Kasumi-1 (cell line): ENCODE measurements around the gene ELL.

Experiments
- DNase-seq, 2 experiments: peaks; one replicate each; lab custom pipeline; 2025; lab: John Stamatoyannopoulos, UW

ELL gene

DNA sequence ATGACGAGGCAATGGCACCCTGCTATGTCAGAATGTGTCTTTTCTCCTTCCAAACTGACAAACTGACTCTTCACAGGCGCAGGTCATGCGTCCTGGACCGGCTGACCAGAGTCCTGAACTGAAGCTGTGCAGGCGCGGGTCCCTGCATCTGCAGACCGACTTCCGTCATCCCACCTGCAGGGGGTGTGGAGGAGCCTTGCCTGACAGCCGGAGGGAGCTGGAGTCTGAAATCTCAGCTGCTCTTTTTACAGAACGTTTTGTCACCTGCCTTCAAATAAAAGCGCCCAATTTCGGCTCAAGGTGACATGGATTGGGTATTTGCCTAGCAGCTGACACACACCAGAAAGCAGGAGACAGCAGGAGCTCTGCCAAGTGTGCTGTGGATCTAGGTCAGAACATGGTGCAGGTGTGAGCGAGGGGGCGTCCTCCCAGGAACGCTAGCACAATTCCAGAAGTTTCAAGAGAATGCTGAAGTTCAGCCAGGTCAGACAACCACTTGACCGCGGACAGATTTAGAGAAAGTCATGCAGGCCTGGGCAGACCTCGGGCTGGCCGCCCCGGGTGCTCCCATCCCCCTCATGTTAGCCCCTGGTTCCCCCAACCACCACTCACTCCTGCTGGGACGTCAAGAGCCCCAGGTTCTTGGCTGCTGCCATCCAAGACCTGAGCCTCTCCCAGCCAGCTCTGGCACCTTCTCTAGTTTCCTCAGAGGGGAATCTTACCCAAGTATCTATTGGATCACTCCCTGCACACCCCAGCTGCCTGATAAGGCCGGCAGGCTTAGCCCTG is 32.8 kb downstream of the ELL start:
- peak in 1 of 2 experiments; percentile 19 for DNase-seq

GRCh38 chr19:18488403-18488723 is 33.5 kb downstream of the ELL start:
- no peak for DNase-seq

DNA sequence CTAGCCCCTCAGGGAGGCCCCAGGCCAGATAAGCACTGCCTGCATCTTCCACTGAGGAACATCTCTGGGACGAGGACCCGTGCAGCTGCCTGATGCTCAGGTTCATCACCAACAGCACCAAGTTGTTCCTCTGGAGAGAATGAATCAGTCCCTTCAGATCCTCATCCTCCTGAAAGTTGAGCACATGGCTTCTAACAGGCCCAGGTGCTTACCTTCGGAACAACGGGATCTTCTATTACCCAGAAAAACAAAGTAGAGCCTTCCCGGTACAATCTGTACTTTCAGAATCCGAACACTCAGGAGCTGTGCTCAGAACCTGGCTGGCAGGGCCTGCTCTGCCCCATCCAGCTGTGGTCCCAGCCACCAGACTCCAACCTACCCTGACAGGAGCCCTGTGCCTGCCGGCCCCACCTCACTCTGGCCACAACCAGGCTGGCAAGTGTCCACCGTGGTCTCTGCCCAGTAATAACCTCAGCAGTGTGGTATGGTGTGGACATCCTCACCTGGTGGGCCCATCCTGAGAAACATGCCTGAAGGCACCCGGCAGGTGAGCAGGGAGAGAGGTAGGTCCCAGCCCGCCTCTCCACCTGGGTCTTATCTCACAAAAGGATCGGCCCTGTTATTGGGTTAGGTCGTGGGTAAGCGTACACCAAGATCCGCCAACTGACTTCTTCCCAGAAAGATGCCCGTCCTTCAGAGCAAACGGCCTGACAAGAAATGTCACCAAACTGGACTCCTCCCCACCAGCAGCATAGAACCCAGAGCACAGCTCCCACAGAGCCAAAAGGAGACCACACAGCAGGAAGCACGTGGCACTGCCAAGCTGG is 34.1 kb downstream of the ELL start:
- DNase-seq = no peak

DNA sequence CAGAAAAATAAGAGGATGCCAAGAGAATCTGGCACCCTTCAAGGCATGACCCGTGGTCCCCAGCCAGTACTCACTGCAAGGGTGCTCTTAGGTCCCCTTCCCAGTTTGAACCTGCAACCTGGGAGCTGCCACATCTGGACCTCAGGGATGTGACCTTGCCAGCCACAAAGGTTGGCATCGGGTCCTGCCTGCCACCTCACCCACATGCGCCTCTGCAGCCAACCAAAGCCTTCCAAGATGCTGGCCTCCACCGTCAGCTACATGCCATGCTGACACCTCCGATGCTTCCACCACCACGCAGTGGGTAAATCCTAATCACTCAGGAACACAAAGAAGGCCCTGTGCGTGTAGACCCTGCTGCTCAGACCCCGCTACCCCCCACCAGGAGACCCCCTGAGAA is 35.1 kb downstream of the ELL start:
- DNase-seq = no peak

DNA sequence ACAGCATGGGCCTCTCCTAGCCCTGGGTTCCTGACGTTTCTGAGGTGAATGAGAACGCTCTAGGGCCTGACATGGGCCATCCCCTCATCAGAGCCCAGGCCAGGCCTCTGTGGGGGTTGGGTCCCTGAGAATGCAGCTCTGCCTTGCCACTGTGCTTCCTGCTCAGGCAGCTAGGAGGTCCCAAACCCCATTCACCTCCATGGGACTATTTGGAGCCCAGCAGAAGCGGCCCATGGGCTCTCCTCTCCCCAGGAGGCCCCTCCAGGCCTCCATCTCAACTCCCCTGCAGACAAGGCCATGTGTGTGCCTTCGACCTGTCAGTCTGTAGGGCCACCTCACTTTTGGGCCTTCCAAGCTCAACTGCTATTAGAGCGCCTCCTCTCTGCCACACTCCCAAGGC is 36.9 kb downstream of the ELL start:
- DNase-seq = no peak

DNA sequence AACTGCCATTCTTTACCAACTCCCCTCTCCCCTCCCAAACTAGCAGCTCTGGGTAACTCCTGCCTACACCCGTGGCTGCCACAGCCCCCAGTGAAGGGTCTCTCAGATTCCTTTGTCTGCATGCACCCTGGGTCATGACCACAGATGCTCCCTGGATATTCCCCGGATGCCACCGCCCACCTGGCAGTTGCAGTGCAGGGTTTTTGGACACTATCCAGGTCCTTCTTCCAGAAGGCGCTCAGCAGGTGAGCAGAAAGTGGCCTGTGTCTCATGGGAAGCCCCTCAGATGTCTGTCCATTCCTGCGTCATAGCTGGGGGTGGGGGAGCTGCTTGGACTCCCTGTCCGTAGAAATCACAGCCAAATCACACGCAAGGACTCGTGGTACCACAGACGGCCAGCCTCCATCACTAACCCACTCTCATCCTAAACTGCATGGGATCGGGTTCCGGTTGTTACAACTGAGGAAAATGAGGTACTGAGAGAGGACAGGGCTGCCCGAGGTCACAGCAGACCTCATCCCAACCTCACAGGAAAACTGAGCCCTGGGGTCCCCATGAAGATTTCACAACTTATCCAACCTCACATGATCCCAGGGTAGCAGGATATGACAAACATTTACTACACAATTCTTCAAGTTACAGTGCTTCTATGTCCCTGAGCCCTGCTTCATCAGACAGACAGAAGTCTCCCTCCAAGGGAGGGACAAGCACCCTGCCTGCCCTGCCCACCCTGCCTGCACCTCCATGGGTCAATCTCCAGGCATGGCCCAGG is 38.6 kb downstream of the ELL start:
- DNase-seq = no peak

GRCh38 chr19:18481505-18482222 is 40.2 kb downstream of the ELL start:
- DNase-seq = no peak

DNA sequence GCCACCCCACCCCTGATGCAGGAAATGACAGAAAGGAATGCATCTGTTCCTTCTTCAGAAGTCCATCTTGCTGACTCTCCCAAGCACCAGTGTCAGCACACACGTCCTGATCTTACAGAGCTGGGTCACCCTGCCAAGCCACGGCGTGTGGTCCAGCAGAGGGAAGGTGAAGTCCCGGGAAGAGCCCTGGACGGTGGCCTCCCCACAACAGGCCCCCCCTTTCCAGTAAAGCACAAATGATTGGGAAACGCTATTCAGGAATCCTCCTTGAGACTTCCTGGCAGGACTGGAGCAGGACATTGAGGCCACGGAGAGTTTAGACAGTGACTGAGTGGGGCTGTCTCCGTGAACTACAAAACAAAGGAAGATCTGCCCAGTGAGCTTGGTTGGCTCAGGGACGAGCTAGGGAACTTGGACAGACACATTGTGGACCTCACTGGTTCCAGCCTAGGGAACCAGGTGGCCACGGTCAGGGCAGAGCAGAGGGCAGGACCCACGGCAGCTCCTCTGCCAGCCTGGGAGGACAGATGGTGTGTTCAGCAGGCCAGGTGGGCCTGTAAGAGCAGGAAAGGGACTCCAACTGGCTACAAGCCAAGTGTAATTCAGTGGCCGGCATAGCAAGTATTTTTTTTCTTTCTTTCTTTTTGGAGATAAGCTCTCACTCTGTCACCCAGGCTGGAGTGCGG is 41.7 kb downstream of the ELL start:
- DNase-seq = no peak

DNA sequence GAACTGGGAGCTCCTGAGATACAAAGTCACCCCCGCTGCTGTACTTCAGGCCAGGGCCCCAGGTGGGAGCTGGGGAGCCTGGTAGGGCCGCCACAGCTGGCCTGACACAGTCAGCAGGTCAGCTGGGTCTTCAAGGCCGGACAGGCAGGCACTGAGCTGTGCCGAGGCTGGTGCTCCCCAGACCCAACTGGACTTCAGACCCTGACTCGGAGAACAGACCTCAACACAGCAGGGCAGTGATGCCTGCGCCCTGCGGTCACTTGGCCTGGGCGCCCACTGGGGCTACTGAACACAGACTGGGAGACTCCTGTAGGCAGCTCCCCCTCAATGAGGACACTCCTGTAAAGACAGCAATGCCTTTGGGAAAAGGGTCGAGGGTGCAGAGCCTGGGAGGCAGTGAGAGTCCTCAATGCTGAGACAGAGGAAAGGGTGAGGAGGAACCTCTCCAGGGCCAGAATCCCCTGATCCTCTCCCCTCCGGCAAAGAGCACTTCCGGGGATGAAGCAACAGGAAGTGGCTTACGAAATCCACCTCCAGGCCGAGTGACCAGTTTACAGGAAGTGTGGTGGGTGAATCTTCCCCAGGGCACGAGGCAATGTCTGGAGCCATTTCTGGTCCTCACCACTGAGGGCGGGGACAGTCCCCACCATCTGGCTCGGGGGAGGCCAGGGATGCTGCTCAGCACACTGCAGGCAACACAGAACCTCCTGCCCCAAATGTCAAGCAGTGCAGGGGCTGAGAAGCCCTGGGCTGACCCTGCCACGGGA is 43.1 kb downstream of the ELL start:
- DNase-seq = peak; percentile 91 to 93

- no peak for DNase-seq
These were observed 43.9 kb downstream of the ELL start for GRCh38 chr19:18477974-18478373.

DNA sequence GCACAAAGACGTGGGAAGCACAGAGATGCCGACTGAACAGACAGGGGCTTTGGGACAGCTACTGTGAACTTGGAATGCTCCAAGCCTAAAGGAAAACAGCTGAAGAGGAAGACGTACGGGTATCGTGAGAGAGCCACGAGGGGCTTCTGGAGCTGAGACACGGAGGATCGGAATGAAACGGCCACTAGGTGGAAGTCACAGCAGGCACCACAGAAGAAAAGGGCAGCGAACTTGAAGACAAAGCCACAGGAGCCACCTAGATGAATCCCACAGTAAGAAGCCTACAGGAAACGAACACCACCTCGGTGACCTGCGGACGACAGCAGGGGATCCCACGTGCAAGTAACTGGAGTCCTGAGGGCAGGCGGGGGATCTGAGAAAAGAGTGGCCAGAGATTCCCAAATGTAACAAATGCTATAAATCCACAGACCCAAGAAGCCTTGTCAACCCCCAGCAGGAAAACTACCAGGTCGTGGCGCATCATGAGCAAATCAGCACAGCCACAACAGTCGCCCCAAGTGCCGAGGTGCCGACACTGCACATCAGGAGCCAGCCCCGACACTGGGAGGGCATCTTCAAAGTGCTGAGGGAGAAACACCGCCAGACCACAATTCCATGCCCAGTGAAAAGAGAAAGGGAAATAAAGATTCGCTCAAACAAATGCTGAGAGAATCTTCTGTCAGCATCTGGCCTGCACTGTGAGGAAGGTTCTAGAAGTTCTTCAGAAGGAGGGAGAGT is 44.7 kb downstream of the ELL start:
- peak; percentile 72 to 74 for DNase-seq

DNA sequence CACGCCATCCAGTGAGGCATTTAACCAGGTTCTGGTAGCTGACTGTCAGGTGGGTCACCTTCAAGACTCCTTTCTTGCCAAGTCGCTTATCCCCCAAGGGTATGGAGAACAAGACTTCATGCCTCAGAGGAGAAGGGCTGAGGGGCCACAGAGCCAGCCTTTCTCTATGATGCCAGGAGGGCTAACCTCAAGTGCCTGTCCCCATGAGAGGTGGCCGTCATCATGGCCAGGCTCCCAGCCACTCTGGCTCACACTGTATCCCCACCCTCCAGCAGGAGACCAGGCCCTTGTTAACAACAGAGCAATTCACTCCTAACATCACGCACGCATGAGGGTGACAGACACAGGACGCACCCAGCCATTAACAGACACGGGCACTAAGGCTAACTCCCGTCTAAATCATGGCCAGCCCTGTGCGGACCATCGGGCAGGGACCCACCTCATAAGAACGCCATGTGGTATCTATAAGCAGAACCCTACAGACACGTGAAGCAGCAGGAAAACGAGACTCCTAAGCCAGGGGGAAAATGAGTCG is 45.3 kb downstream of the ELL start:
- DNase-seq = no peak

DNA sequence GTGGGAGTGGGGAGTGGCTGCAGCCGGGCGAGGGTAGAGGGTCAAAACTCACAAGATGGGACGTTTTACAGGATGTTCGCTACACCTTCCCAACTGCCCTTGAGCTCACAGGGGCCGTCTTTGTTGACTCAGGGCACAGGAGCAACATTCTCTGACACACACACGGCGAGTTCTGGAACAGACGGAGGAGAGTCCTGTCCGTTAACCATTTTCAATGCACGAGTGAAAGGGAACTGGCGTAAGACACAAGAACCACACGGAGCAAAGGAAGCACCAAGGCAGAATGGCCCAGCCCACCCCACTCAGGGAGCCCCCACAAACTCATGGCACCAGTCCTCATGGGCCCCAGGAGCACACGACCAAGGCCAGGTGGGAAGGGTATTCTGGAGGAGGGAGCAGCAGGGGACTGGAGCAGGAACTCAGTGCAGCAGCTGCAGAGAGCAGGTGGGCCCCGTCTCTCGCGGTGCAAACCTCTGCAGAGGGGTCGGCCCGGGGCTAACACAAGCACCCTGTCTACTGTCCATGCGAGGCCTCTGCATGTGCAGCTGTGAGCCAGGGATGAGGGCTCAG is 46.0 kb downstream of the ELL start:
- DNase-seq = no peak

GRCh38 chr19:18475004-18475453 is 46.8 kb downstream of the ELL start:
- DNase-seq = no peak

DNA sequence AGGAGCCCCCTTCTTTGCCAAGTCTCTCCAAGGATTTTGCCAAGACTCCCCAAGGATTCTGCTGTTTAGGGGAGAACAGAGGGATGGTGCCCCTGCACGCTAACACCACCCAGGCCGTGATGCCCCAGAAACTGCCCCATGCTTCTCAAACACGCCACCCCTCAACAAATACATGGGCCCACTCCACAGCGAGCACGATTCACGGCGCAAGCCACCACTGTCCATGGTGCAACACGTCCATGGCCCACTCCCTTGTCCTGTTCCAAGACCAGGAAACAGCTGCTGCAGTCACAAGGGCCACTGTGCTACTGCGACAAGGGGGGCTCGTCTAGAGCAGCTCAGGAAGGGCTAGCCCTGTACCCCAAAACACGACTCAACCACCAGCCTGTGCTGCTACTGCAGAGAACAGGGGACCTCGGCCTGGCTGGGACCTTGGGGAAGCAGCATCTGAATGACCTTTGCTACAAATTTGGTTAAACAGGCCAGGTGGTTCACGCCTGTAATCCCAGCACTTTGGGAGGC is 47.4 kb downstream of the ELL start:
- DNase-seq = no peak

- no peak for DNase-seq
These were observed 48.2 kb downstream of the ELL start for GRCh38 chr19:18473706-18474087.

DNA sequence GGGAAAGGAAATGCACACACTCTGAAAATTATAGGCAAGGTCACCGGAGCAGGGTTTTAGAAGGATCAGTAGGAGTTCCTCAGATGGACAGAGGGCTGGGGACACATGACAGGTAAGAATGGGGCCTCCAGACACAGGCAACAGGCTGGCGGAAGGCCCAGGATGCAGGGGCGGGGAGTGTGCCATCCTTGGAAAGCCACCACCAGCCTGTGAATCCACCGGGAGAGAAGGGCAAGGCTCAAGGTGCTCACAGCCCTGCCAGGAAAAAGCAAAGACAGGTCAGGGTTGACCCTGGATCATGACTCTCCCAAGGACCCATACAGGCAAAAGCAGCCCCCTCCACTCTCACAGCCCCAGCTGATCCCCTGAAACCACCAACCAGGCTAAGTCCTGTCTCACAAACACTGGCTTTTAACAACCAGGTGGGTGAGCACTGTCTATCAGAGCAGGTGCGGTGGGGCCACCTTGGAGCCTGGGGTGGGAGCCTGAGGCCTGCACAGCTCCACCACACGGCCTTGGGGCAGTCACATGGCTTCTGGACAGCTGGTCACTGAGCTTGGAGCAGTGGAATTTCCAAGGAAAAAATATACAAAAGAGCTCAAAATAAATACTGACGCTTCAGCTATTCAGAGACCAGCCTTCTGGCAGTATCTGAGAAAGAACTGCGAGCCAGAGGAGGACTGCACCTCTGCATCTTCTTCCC is 48.7 kb downstream of the ELL start:
- no peak for DNase-seq

GRCh38 chr19:18470787-18471186 is 51.1 kb downstream of the ELL start:
- no peak for DNase-seq
